GM18505 (cell line): ENCODE results near the gene PRR20G.
"Not testable (repeated sequence)": the region's sequence is repeated elsewhere in the genome, so short reads cannot be mapped to it uniquely, and the experiment has no call there.

Experiments
- ATAC-seq: cut with Tn5 transposase; IDR thresholded peaks from one replicate; pipeline ENCODE4 v1.9.1; 2021; ENCODE audit not compliant: unreplicated experiment
- POLR2A ChIP-seq: IDR thresholded peaks from 4 replicates; pipeline ENCODE4 v1.6.1; 2011; ENCODE audit warnings: borderline replicate concordance; ENCODE audit not compliant: insufficient read depth, insufficient read length; ENCODE audit errors: extremely low read depth

PRR20G gene

GRCh38 chr3:127312818-127313217, 25.0 kb upstream of the PRR20G start:
- ATAC-seq = no peak
- no peak for TF ChIP-seq POLR2A

- ATAC-seq = not testable (repeated sequence)
These were observed 21.0 kb upstream of the PRR20G start for GRCh38 chr3:127308821-127309220.

- no peak for TF ChIP-seq POLR2A
- no peak for ATAC-seq
These were observed 20.1 kb upstream of the PRR20G start for GRCh38 chr3:127307916-127308315.

GRCh38 chr3:127307112-127307835, 19.4 kb upstream of the PRR20G start:
- TF ChIP-seq POLR2A = no peak
- ATAC-seq = no peak

- no peak for TF ChIP-seq POLR2A
- ATAC-seq = no peak
These were observed 18.7 kb upstream of the PRR20G start for GRCh38 chr3:127306361-127307111.

GRCh38 chr3:127305499-127306060, 17.7 kb upstream of the PRR20G start:
- no peak for TF ChIP-seq POLR2A
- no peak for ATAC-seq

- ATAC-seq = no peak
- TF ChIP-seq POLR2A = no peak
These were observed 16.4 kb upstream of the PRR20G start for GRCh38 chr3:127304121-127304744.

- TF ChIP-seq POLR2A = no peak
- ATAC-seq = no peak
These were observed 11.4 kb upstream of the PRR20G start for GRCh38 chr3:127299276-127299675.

- no peak for TF ChIP-seq POLR2A
- ATAC-seq = no peak
These were observed 9.1 kb upstream of the PRR20G start for GRCh38 chr3:127296959-127297358.

GRCh38 chr3:127296166-127296565, 8.3 kb upstream of the PRR20G start:
- ATAC-seq = no peak
- no peak for TF ChIP-seq POLR2A

GRCh38 chr3:127293650-127294049, 5.8 kb upstream of the PRR20G start:
- ATAC-seq = not testable (repeated sequence)

GRCh38 chr3:127291611-127292010, 3.8 kb upstream of the PRR20G start:
- no peak for TF ChIP-seq POLR2A

GRCh38 chr3:127291114-127291513, 3.3 kb upstream of the PRR20G start:
- ATAC-seq = no peak
- no peak for TF ChIP-seq POLR2A

More at GRCh38 chr3:127291611-127292010, 3.8 kb upstream of the PRR20G start:
- no peak for ATAC-seq
